ENCODE measurements around the gene LRMDA. TPM values are rescaled to one million over a fixed set of nuclear protein-coding genes. Genes with fewer than 3 reads are reported as not detected.

Gene LRMDA
- total and polyA plus RNA-seq, 4 donors: 12.1 to 40.8 (median 21.6) TPM

- Histone ChIP-seq H3K4me1 (ENCODE audit: control insufficient read depth in 5 of 5, insufficient read depth in 5 of 5, low read length in 5 of 5) (peaks cover under 1 to 41% (median 3%) of the 10 kb centered on the region in 5 donors), H3K27me3 (ENCODE audit: control insufficient read depth in 3 of 3, insufficient read depth in 3 of 3, low read length in 2 of 3) (no peaks in the 10 kb centered on the region), H3K9me3 (ENCODE audit: control insufficient read depth in 4 of 4, insufficient read depth in 3 of 4, low read length in 3 of 4) (no peaks in the 10 kb centered on the region), H3K9ac (ENCODE audit: insufficient read depth in 1 of 2, low read length in 2 of 2) (no peak overlapping the region), H3K27ac (ENCODE audit: low read depth in 1 of 2, low read length in 1 of 2) (no peak overlapping the region), H3K36me3 (ENCODE audit: control insufficient read depth in 4 of 4, insufficient read depth in 4 of 4, low read length in 4 of 4) (no peaks in the 10 kb centered on the region), H3K4me3 (no peak overlapping the region)
- 46 to 53% methylated on average over 7 of the region's 7 CpGs for WGBS, 2 donors
- TF ChIP-seq CTCF (IDR thresholded peaks at IDR 0.05; ENCODE audit: control extremely low read depth, extremely low read depth): no peak
- DNase-seq: peak in 1 of 3 donors; percentile 40
- no peak for ATAC-seq (ENCODE audit: insufficient read depth, low FRiP score)
Observed at GRCh38 chr10:76309070-76309469, 877.6 kb downstream of the LRMDA start.

GRCh38 chr10:76309741-76310587, 878.5 kb downstream of the LRMDA start:
- ATAC-seq (ENCODE audit: insufficient read depth, low FRiP score) (no peak), DNase-seq (no peak)
- no peak overlapping the region for H3K4me3 ChIP-seq
- no peak overlapping the region for H3K9ac ChIP-seq (ENCODE audit: insufficient read depth in 1 of 2, low read length in 2 of 2)
- H3K4me1 ChIP-seq (ENCODE audit: control insufficient read depth in 5 of 5, insufficient read depth in 5 of 5, low read length in 5 of 5): peaks cover 0 to 37% (median 3%) of the 10 kb centered on the region in 5 donors
- H3K36me3 ChIP-seq (ENCODE audit: control insufficient read depth in 4 of 4, insufficient read depth in 4 of 4, low read length in 4 of 4): no peaks in the 10 kb centered on the region
- no peak for TF ChIP-seq CTCF (IDR thresholded peaks at IDR 0.05; ENCODE audit: control extremely low read depth, extremely low read depth)
- H3K27ac ChIP-seq (ENCODE audit: low read depth in 1 of 2, low read length in 1 of 2): no peak overlapping the region
- H3K9me3 ChIP-seq (ENCODE audit: control insufficient read depth in 4 of 4, insufficient read depth in 3 of 4, low read length in 3 of 4): no peaks in the 10 kb centered on the region
- no peaks in the 10 kb centered on the region for H3K27me3 ChIP-seq (ENCODE audit: control insufficient read depth in 3 of 3, insufficient read depth in 3 of 3, low read length in 2 of 3)
- WGBS, 2 donors: 81 to 84% methylated on average over 7 of the region's 7 CpGs

- Histone ChIP-seq H3K27ac (ENCODE audit: low read depth in 1 of 2, low read length in 1 of 2) (no peak overlapping the region), H3K4me3 (no peak overlapping the region), H3K4me1 (ENCODE audit: control insufficient read depth in 5 of 5, insufficient read depth in 5 of 5, low read length in 5 of 5) (peaks cover 0 to 32% (median 5%) of the 10 kb centered on the region in 5 donors), H3K9me3 (ENCODE audit: control insufficient read depth in 4 of 4, insufficient read depth in 3 of 4, low read length in 3 of 4) (no peaks in the 10 kb centered on the region), H3K27me3 (ENCODE audit: control insufficient read depth in 3 of 3, insufficient read depth in 3 of 3, low read length in 2 of 3) (no peaks in the 10 kb centered on the region), H3K9ac (ENCODE audit: insufficient read depth in 1 of 2, low read length in 2 of 2) (no peak overlapping the region), H3K36me3 (ENCODE audit: control insufficient read depth in 4 of 4, insufficient read depth in 4 of 4, low read length in 4 of 4) (no peaks in the 10 kb centered on the region)
- no peak for TF ChIP-seq CTCF (IDR thresholded peaks at IDR 0.05; ENCODE audit: control extremely low read depth, extremely low read depth)
- 70 to 82% methylated on average over 1 of the region's 1 CpG for WGBS, 2 donors
- DNase-seq: no peak
- ATAC-seq (ENCODE audit: insufficient read depth, low FRiP score): no peak
Observed at GRCh38 chr10:76310588-76311080, 879.2 kb downstream of the LRMDA start.

Data from lung (tissue), 12 donors.